GM21526 (cell line): ENCODE results near the gene ZNF70.

Experiments
- ATAC-seq: cut with Tn5 transposase; IDR thresholded peaks from one replicate; pipeline ENCODE4 v1.9.1; 2021; ENCODE audit warnings: moderate library complexity; ENCODE audit not compliant: unreplicated experiment, low FRiP score

ZNF70 gene

GRCh38 chr22:23779731-23780130, 28.8 kb upstream of the ZNF70 start:
- ATAC-seq: no peak

GRCh38 chr22:23779083-23779482, 28.2 kb upstream of the ZNF70 start:
- no peak for ATAC-seq

GRCh38 chr22:23778577-23778900, 27.6 kb upstream of the ZNF70 start:
- no peak for ATAC-seq

GRCh38 chr22:23777776-23778576, 27.1 kb upstream of the ZNF70 start:
- ATAC-seq: no peak

- ATAC-seq: no peak
Observed at GRCh38 chr22:23775779-23776375, 25.0 kb upstream of the ZNF70 start.

- no peak for ATAC-seq
Observed at GRCh38 chr22:23774922-23775436, 24.1 kb upstream of the ZNF70 start.

GRCh38 chr22:23774114-23774921, 23.4 kb upstream of the ZNF70 start:
- ATAC-seq: no peak

GRCh38 chr22:23773483-23774113, 22.7 kb upstream of the ZNF70 start:
- no peak for ATAC-seq

- ATAC-seq: no peak
Observed at GRCh38 chr22:23772649-23773473, 21.9 kb upstream of the ZNF70 start, which contains the start of gene MMP11. Gene MMP11 (plus strand): TSS chr22:23772849. CDS start chr22:23772871, 22 bp downstream.

GRCh38 chr22:23772315-23772648, 21.4 kb upstream of the ZNF70 start:
- ATAC-seq: no peak

GRCh38 chr22:23769321-23769965, 18.5 kb upstream of the ZNF70 start:
- no peak for ATAC-seq

GRCh38 chr22:23767673-23768548, 17.0 kb upstream of the ZNF70 start, which contains the start of gene CHCHD10:
Gene CHCHD10 (minus strand): TSS chr22:23767972. CDS start chr22:23767874, 98 bp downstream.
- ATAC-seq: peak; percentile 41

GRCh38 chr22:23767303-23767672, 16.4 kb upstream of the ZNF70 start:
- no peak for ATAC-seq

GRCh38 chr22:23764899-23765881, 14.3 kb upstream of the ZNF70 start:
- ATAC-seq: no peak

GRCh38 chr22:23763954-23764353, 13.0 kb upstream of the ZNF70 start:
- ATAC-seq: no peak

GRCh38 chr22:23763579-23763945, 12.7 kb upstream of the ZNF70 start:
- no peak for ATAC-seq

GRCh38 chr22:23762842-23763578, 12.1 kb upstream of the ZNF70 start, which contains the start of gene C22orf15:
Gene C22orf15 (plus strand): TSS chr22:23762990. CDS start chr22:23763307, 317 bp downstream.
- ATAC-seq: no peak
